Sigmoid colon (tissue), 7 donors: Measurements from ENCODE around the gene GPR142. TPM values are rescaled to one million over a fixed set of nuclear protein-coding genes. Genes with fewer than 3 reads are reported as not detected.

Source experiments
- DNase-seq: peaks from one replicate; pipeline ENCODE4 v3.0.0-alpha.2; 2019
- H3K27ac ChIP-seq, 4 donors: fragments of 200-600 bp; sonication (generic); one replicate each; pipeline ENCODE4 v1.5.1; 2016 to 2019; ENCODE audit warnings: mild to moderate bottlenecking in 1 of 4
- H3K27me3 ChIP-seq, 3 donors: fragments of 200-600 bp; sonication (generic); one replicate each; pipeline ENCODE4 v1.5.1; 2019; ENCODE audit warnings: mild to moderate bottlenecking in 1 of 3
- H3K36me3 ChIP-seq, 4 donors: fragments of 200-600 bp; sonication (generic); one replicate each; pipeline ENCODE4 v1.5.1; 2016 to 2019
- H3K4me1 ChIP-seq, 4 donors: fragments of 200-600 bp; sonication (generic); one replicate each; pipeline ENCODE4 v1.5.1; 2017 to 2019
- H3K4me3 ChIP-seq, 4 donors: fragments of 200-600 bp; sonication (generic); one replicate each; pipeline ENCODE4 v1.5.1; 2017 to 2019; ENCODE audit warnings: mild to moderate bottlenecking in 2 of 4, moderate library complexity in 1 of 4
- H3K9me3 ChIP-seq, 4 donors: fragments of 200-600 bp in 3 of 4; sonication (generic) in 3 of 4; one replicate each; pipeline versions ENCODE4 v1.5.1 to v1.6.1; 2013 to 2019
- CTCF ChIP-seq, 4 experiments: fragments of 450-650 bp in 3 of 4; fragments of 200-600 bp in 1 of 4; IDR thresholded peaks; one replicate each; pipeline ENCODE4 v1.5.1; 2016 to 2019; ENCODE audit warnings: antibody characterized with exemption in 4 of 4, mild to moderate bottlenecking in 3 of 4, moderate library complexity in 2 of 4
- EP300 ChIP-seq, 4 donors: sonication (generic); formaldehyde crosslinking; IDR thresholded peaks; one replicate each; pipeline ENCODE4 v1.6.1; 2017; ENCODE audit warnings: antibody characterized with exemption in 4 of 4
- POLR2A ChIP-seq, 2 donors: fragments of 450-650 bp; IDR thresholded peaks; one replicate each; pipeline ENCODE4 v1.6.1; 2016; ENCODE audit warnings: antibody characterized with exemption in 2 of 2, mild to moderate bottlenecking in 2 of 2, moderate library complexity in 2 of 2
- POLR2AphosphoS5 ChIP-seq, 4 donors: sonication (generic); formaldehyde crosslinking; IDR thresholded peaks; one replicate each; pipeline ENCODE4 v1.6.1; 2017; ENCODE audit warnings: antibody characterized with exemption in 4 of 4
- WGBS, 2 donors: extraction: QIAGEN DNeasy Blood & Tissue Kit; methylation state at CpG; one replicate each; pipeline ENCODE4 v1.1.7; 2013; 5-methylcytosine and 5-hydroxymethylcytosine counted together
- intact Hi-C: fragments of 100-400 bp; cut with DNase I; formaldehyde crosslinking; loops from one replicate; pipeline ENCODE4 v1.15.1; 2023
- polyA plus RNA-seq, 3 donors: library from polyadenylated mRNA; stranded (reverse); fragments of 200-250 nt; gene quantifications; one replicate each; pipeline ENCODE4 v1.2.3, GENCODE V29; 2013
- total RNA-seq, 4 donors: library from RNA; depleted of rRNA; stranded (reverse); fragments of >200 nt; gene quantifications; one replicate each; pipeline ENCODE4 v1.1.0, GENCODE V29; 2016
- donor health status: healthy with polysubstance abuse.
- donor health status: Bipolar disorder and iron deficiency.
- donor health status: healthy.

GPR142 gene
- total and polyA plus RNA-seq, 7 donors = 0.16 to 1.8 TPM; not detected in 5

- Histone ChIP-seq H3K27me3 (no peaks in the 10 kb centered on the region), H3K4me1 (no peaks in the 10 kb centered on the region), H3K4me3 (no peak overlapping the region), H3K9me3 (no peaks in the 10 kb centered on the region), H3K27ac (no peak overlapping the region), H3K36me3 (no peaks in the 10 kb centered on the region)
- DNase-seq = no peak
- TF ChIP-seq EP300 (IDR thresholded peaks at IDR 0.05) (no peak), CTCF (IDR thresholded peaks at IDR 0.05) (no peak), POLR2A (IDR thresholded peaks at IDR 0.05) (no peak), POLR2AphosphoS5 (IDR thresholded peaks at IDR 0.05) (no peak)
- intact Hi-C loops = loop anchor here (10.0 kb wide), 1 partner anchor 215 kb away; no protein-coding TSS in a partner anchor
- 81 to 88% methylated on average over 2 of the region's 2 CpGs for WGBS, 2 donors
Observed at GRCh38 chr17:74389937-74390679, 22.8 kb downstream of the GPR142 start.

GRCh38 chr17:74390680-74391653 lies 23.7 kb downstream of the GPR142 start:
- Histone ChIP-seq H3K27ac (no peak overlapping the region), H3K36me3 (no peaks in the 10 kb centered on the region), H3K4me1 (no peaks in the 10 kb centered on the region), H3K9me3 (no peaks in the 10 kb centered on the region), H3K4me3 (no peak overlapping the region), H3K27me3 (no peaks in the 10 kb centered on the region)
- intact Hi-C loops = no loop called here
- WGBS, 2 donors = 87 to 89% methylated on average over 11 of the region's 11 CpGs
- TF ChIP-seq EP300 (IDR thresholded peaks at IDR 0.05) (no peak), CTCF (IDR thresholded peaks at IDR 0.05) (no peak), POLR2A (IDR thresholded peaks at IDR 0.05) (no peak), POLR2AphosphoS5 (IDR thresholded peaks at IDR 0.05) (no peak)
- DNase-seq = no peak

GRCh38 chr17:74391771-74392170 lies 24.5 kb downstream of the GPR142 start:
- intact Hi-C loops = no loop called here

GRCh38 chr17:74392848-74393247 lies 25.5 kb downstream of the GPR142 start:
- Histone ChIP-seq H3K4me3 (no peak overlapping the region), H3K27ac (no peak overlapping the region), H3K27me3 (no peaks in the 10 kb centered on the region), H3K9me3 (no peaks in the 10 kb centered on the region), H3K36me3 (no peaks in the 10 kb centered on the region), H3K4me1 (no peaks in the 10 kb centered on the region)
- intact Hi-C loops = no loop called here
- no peak for DNase-seq
- WGBS, 2 donors = 70 to 75% methylated on average over 5 of the region's 5 CpGs
- TF ChIP-seq EP300 (IDR thresholded peaks at IDR 0.05) = no peak

More at GRCh38 chr17:74391771-74392170, 24.5 kb downstream of the GPR142 start:
- H3K36me3 ChIP-seq = no peaks in the 10 kb centered on the region
- H3K27ac ChIP-seq = no peak overlapping the region
- no peak for TF ChIP-seq POLR2AphosphoS5 (IDR thresholded peaks at IDR 0.05)
- TF ChIP-seq EP300 (IDR thresholded peaks at IDR 0.05) = no peak
- TF ChIP-seq POLR2A (IDR thresholded peaks at IDR 0.05) = no peak
- no peak for TF ChIP-seq CTCF (IDR thresholded peaks at IDR 0.05)
- no peaks in the 10 kb centered on the region for H3K27me3 ChIP-seq
- H3K4me3 ChIP-seq = no peak overlapping the region
- 47 to 57% methylated on average over 5 of the region's 5 CpGs for WGBS, 2 donors
- no peaks in the 10 kb centered on the region for H3K9me3 ChIP-seq
- no peak for DNase-seq
- no peaks in the 10 kb centered on the region for H3K4me1 ChIP-seq

- Histone ChIP-seq H3K27ac (no peak overlapping the region), H3K4me1 (no peaks in the 10 kb centered on the region), H3K9me3 (no peaks in the 10 kb centered on the region), H3K36me3 (no peaks in the 10 kb centered on the region), H3K4me3 (no peak overlapping the region), H3K27me3 (no peaks in the 10 kb centered on the region)
- intact Hi-C loops = no loop called here
- DNase-seq = no peak
- no peak for TF ChIP-seq POLR2AphosphoS5 (IDR thresholded peaks at IDR 0.05)
- TF ChIP-seq POLR2A (IDR thresholded peaks at IDR 0.05) = no peak
- no peak for TF ChIP-seq CTCF (IDR thresholded peaks at IDR 0.05)
- no peak for TF ChIP-seq EP300 (IDR thresholded peaks at IDR 0.05)
- WGBS, 2 donors = 78 to 93% methylated on average over 6 of the region's 6 CpGs
Observed at GRCh38 chr17:74393346-74393942, 26.1 kb downstream of the GPR142 start.
